OCI-LY7 (cell line): ENCODE results near the gene MEGF6. TPM values are rescaled to one million over a fixed set of nuclear protein-coding genes. Genes with fewer than 3 reads are reported as not detected.

Experiments used
- BruUV-seq: library from RNA; stranded (reverse); fragments of 400-500 nt; replicated peaks from 2 replicates; lab custom pipeline; 2021; lab: Mats Ljungman, UMichigan
- CTCF ChIA-PET: fragments of 300-600 bp; sonication (Branson Sonifier 250); formaldehyde crosslinking; loops from one replicate; lab custom pipeline; 2022; ENCODE audit warnings: antibody characterized with exemption; ENCODE audit not compliant: unreplicated experiment; lab: Charles Lee
- POLR2A ChIA-PET: fragments of 300-600 bp; sonication (Branson Sonifier 250); formaldehyde crosslinking; loops from one replicate; lab custom pipeline; 2022; ENCODE audit warnings: antibody characterized with exemption; lab: Charles Lee
- DNase-seq: peaks from one replicate; pipeline ENCODE4 v3.0.0-alpha.2; 2015; ENCODE audit warnings: low spot score
- H2AFZ ChIP-seq: fragments of 200-600 bp; sonication (generic), shearing (Covaris generic); 2 replicates; pipeline ENCODE4 v1.6.1; 2014; ENCODE audit warnings: mild to moderate bottlenecking, antibody characterized with exemption, low read length, moderate library complexity
- H3K27ac ChIP-seq: fragments of 200-600 bp; sonication (generic); 2 replicates; pipeline ENCODE4 v1.5.1; 2014; ENCODE audit warnings: mixed run types, low read depth, mild to moderate bottlenecking, moderate library complexity, low read length, inconsistent platforms; ENCODE audit not compliant: poor library complexity, severe bottlenecking
- H3K36me3 ChIP-seq: fragments of 200-600 bp; sonication (generic); 2 replicates; pipeline ENCODE4 v1.6.1; 2014; ENCODE audit warnings: mild to moderate bottlenecking, antibody characterized with exemption, low read length, moderate library complexity, mixed read lengths; ENCODE audit not compliant: insufficient read depth
- H3K4me1 ChIP-seq: fragments of 200-600 bp; sonication (generic); 2 replicates; pipeline ENCODE4 v1.5.1; 2014; ENCODE audit warnings: mild to moderate bottlenecking, low read length; ENCODE audit not compliant: insufficient read depth, poor library complexity, severe bottlenecking
- H3K4me2 ChIP-seq: fragments of 200-600 bp; sonication (generic); 2 replicates; pipeline ENCODE4 v1.6.1; 2014; ENCODE audit warnings: mild to moderate bottlenecking, low read length
- H3K4me3 ChIP-seq: fragments of 200-600 bp; sonication (generic); 2 replicates; pipeline ENCODE4 v1.5.1; 2014; ENCODE audit warnings: mild to moderate bottlenecking, low read depth, low read length; ENCODE audit not compliant: poor library complexity, severe bottlenecking
- H3K79me2 ChIP-seq: fragments of 200-600 bp; sonication (generic); 2 replicates; pipeline ENCODE4 v1.6.1; 2016; ENCODE audit warnings: low read depth, mild to moderate bottlenecking, low read length, moderate library complexity, mixed read lengths; ENCODE audit not compliant: insufficient read depth
- H3K9me2 ChIP-seq: fragments of 200-600 bp; sonication (generic); 2 replicates; pipeline ENCODE4 v1.6.1; 2016; ENCODE audit warnings: mild to moderate bottlenecking, low read length, mixed read lengths; ENCODE audit not compliant: insufficient read depth
- H3K9me3 ChIP-seq: fragments of 200-600 bp; sonication (generic); 2 replicates; pipeline ENCODE4 v1.6.1; 2014; ENCODE audit warnings: mild to moderate bottlenecking, mixed run types, low read length, mixed read lengths
- H4K20me1 ChIP-seq: fragments of 200-600 bp; sonication (generic); 2 replicates; pipeline ENCODE4 v1.6.1; 2014; ENCODE audit warnings: mild to moderate bottlenecking, antibody characterized with exemption, low read length, moderate library complexity, mixed read lengths; ENCODE audit not compliant: insufficient read depth
- CTCF ChIP-seq: fragments of 200-600 bp; sonication (generic); conservative IDR thresholded peaks from 2 replicates; pipeline ENCODE4 v1.5.1; 2014; ENCODE audit warnings: mild to moderate bottlenecking, antibody characterized with exemption, low read length, moderate library complexity, mixed read lengths
- EZH2phosphoT487 ChIP-seq: fragments of 200-600 bp; sonication (generic); IDR thresholded peaks from 2 replicates; pipeline ENCODE4 v1.6.1; 2018; ENCODE audit warnings: low read depth, borderline replicate concordance, mild to moderate bottlenecking, mixed run types, antibody characterized with exemption, low read length, moderate library complexity, mixed read lengths
- intact Hi-C: fragments of 100-400 bp; cut with micrococcal nuclease; formaldehyde crosslinking; loops from one replicate; pipeline ENCODE4 v1.10.0; 2022; ENCODE audit not compliant: unreplicated experiment
- total RNA-seq, 2 experiments: library from RNA; depleted of rRNA in 1 of 2; stranded (reverse); fragments of >200 nt in 1 of 2; shearing (Covaris generic) in 1 of 2; gene quantifications; 2 replicates each; pipeline ENCODE4 v1.2.3, GENCODE V29; 2014 to 2022

MEGF6 gene
- total RNA-seq, 2 experiments from 2014 or later = 0.15 to 0.32 TPM

GRCh38 chr1:3530086-3530925 lies 81.0 kb downstream of the MEGF6 start:
- Histone ChIP-seq H3K79me2 (no peaks in the 10 kb centered on the region), H4K20me1 (no peaks in the 10 kb centered on the region), H3K9me3 (no peaks in the 10 kb centered on the region), H3K4me2 (no peak overlapping the region), H3K36me3 (no peaks in the 10 kb centered on the region), H2AFZ (no peak overlapping the region), H3K4me3 (no peak overlapping the region), H3K9me2 (no peaks in the 10 kb centered on the region), H3K4me1 (no peaks in the 10 kb centered on the region), H3K27ac (no peak overlapping the region)
- intact Hi-C loops = no loop called here
- BruUV-seq = no TSS peak
- CTCF ChIA-PET = no interaction called here
- POLR2A ChIA-PET = no interaction called here
- TF ChIP-seq CTCF (no peak), EZH2phosphoT487 (no peak)
- DNase-seq = no peak

GRCh38 chr1:3529099-3529729 lies 82.1 kb downstream of the MEGF6 start:
- Histone ChIP-seq H3K36me3 (no peaks in the 10 kb centered on the region), H3K9me3 (no peaks in the 10 kb centered on the region), H3K4me3 (no peak overlapping the region), H2AFZ (no peak overlapping the region), H3K79me2 (no peaks in the 10 kb centered on the region), H3K9me2 (no peaks in the 10 kb centered on the region), H3K27ac (no peak overlapping the region), H3K4me2 (no peak overlapping the region), H4K20me1 (no peaks in the 10 kb centered on the region), H3K4me1 (no peaks in the 10 kb centered on the region)
- no peak for DNase-seq
- no peak for TF ChIP-seq CTCF
- no peak for TF ChIP-seq EZH2phosphoT487
- ChIA-PET CTCF (no interaction called here), POLR2A (no interaction called here)
- BruUV-seq = no TSS peak
- intact Hi-C loops = no loop called here

- no peak for TF ChIP-seq CTCF
- TF ChIP-seq EZH2phosphoT487 = no peak
- H3K4me2 ChIP-seq = no peak overlapping the region
- intact Hi-C loops = no loop called here
- H3K36me3 ChIP-seq = no peaks in the 10 kb centered on the region
- BruUV-seq = no TSS peak
- no peaks in the 10 kb centered on the region for H3K4me1 ChIP-seq
- no peaks in the 10 kb centered on the region for H3K9me3 ChIP-seq
- H2AFZ ChIP-seq = no peak overlapping the region
- no peak for DNase-seq
- no peak overlapping the region for H3K27ac ChIP-seq
- H4K20me1 ChIP-seq = no peaks in the 10 kb centered on the region
- no peaks in the 10 kb centered on the region for H3K79me2 ChIP-seq
- CTCF ChIA-PET = no interaction called here
- H3K9me2 ChIP-seq = no peaks in the 10 kb centered on the region
- H3K4me3 ChIP-seq = no peak overlapping the region
- POLR2A ChIA-PET = interaction anchor here (0.6 kb wide), 1 partner anchor 9 kb away, joined by 3 read pairs; no protein-coding TSS in a partner anchor
Measured at GRCh38 chr1:3527774-3528173, 83.5 kb downstream of the MEGF6 start.
